Breast epithelium (tissue), 4 donors: ENCODE results near the gene RAB6A. TPM values are rescaled to one million over a fixed set of nuclear protein-coding genes. Genes with fewer than 3 reads are reported as not detected.
"Not testable (repeated sequence)": the region's sequence is repeated elsewhere in the genome, so short reads cannot be mapped to it uniquely, and the experiment has no call there.

Experiments
- DNase-seq, 2 donors: peaks; one replicate each; pipeline ENCODE4 v3.0.0-alpha.2; 2019; ENCODE audit warnings: low spot score in 2 of 2
- H3K27ac ChIP-seq, 2 donors: fragments of 200-600 bp; sonication (generic) in 1 of 2; one replicate each; pipeline ENCODE4 v1.5.1; 2016 to 2019; ENCODE audit warnings: mild to moderate bottlenecking in 1 of 2
- H3K27me3 ChIP-seq, 2 donors: fragments of 200-600 bp; sonication (generic) in 1 of 2; one replicate each; pipeline versions ENCODE4 v1.5.1 to v1.6.0; 2017 to 2019; ENCODE audit warnings: control low read depth in 1 of 2, mild to moderate bottlenecking in 1 of 2
- H3K36me3 ChIP-seq: fragments of 200-600 bp; one replicate; pipeline ENCODE4 v1.5.1; 2019
- H3K4me1 ChIP-seq, 2 donors: fragments of 200-600 bp; sonication (generic); one replicate each; pipeline ENCODE4 v1.5.1; 2016 to 2019; ENCODE audit warnings: control low read depth in 1 of 2
- H3K4me3 ChIP-seq, 3 donors: fragments of 200-600 bp; sonication (generic); 1 replicate in 2 of 3; 2 replicates in 1 of 3; pipeline ENCODE4 v1.5.1; 2016 to 2019; ENCODE audit warnings: mild to moderate bottlenecking in 3 of 3, moderate library complexity in 2 of 3
- H3K9me3 ChIP-seq, 2 donors: fragments of 200-600 bp; sonication (generic) in 1 of 2; one replicate each; pipeline ENCODE4 v1.5.1; 2016 to 2019; ENCODE audit warnings: control low read depth in 1 of 2
- CTCF ChIP-seq, 3 donors: fragments of 450-650 bp; IDR thresholded peaks; one replicate each; pipeline ENCODE4 v1.5.1; 2016 to 2017; ENCODE audit warnings: antibody characterized with exemption in 3 of 3, mild to moderate bottlenecking in 3 of 3, moderate library complexity in 3 of 3
- POLR2A ChIP-seq: fragments of 450-650 bp; IDR thresholded peaks from one replicate; pipeline ENCODE4 v1.6.1; 2016; ENCODE audit warnings: antibody characterized with exemption, mild to moderate bottlenecking, moderate library complexity
- POLR2AphosphoS5 ChIP-seq, 3 donors: sonication (generic); formaldehyde crosslinking; IDR thresholded peaks; one replicate each; pipeline ENCODE4 v1.6.1; 2017; ENCODE audit warnings: antibody characterized with exemption in 3 of 3
- intact Hi-C: fragments of 100-400 bp; cut with DNase I; formaldehyde crosslinking; loops from one replicate; pipeline ENCODE4 v1.15.1; 2023; ENCODE audit warnings: low total_unique reads
- total RNA-seq, 3 donors: library from RNA; depleted of rRNA; stranded (reverse); fragments of >200 nt; gene quantifications; one replicate each; pipeline ENCODE4 v1.1.0, GENCODE V29; 2016

The RAB6A gene
- total RNA-seq, 3 donors from 2014 or later = 79.6 to 119 (median 102) TPM

GRCh38 chr11:73715541-73715940 is 45.3 kb downstream of the RAB6A start:
- no peaks in the 10 kb centered on the region for H3K9me3 ChIP-seq
- intact Hi-C loops = no loop called here
- H3K4me1 ChIP-seq = no peaks in the 10 kb centered on the region
- H3K27me3 ChIP-seq = no peaks in the 10 kb centered on the region
- TF ChIP-seq CTCF (IDR thresholded peaks at IDR 0.05) (no peak), POLR2A (no peak), POLR2AphosphoS5 (IDR thresholded peaks at IDR 0.05) (no peak)
- no peak for DNase-seq
- H3K27ac ChIP-seq = no peak overlapping the region
- no peaks in the 10 kb centered on the region for H3K36me3 ChIP-seq
- no peak overlapping the region for H3K4me3 ChIP-seq

- intact Hi-C loops = no loop called here
- Histone ChIP-seq H3K27me3 (no peaks in the 10 kb centered on the region), H3K36me3 (no peaks in the 10 kb centered on the region), H3K4me3 (no peak overlapping the region), H3K9me3 (no peaks in the 10 kb centered on the region), H3K4me1 (no peaks in the 10 kb centered on the region), H3K27ac (no peak overlapping the region)
- DNase-seq = no peak
- TF ChIP-seq POLR2A = no peak
- no peak for TF ChIP-seq POLR2AphosphoS5 (IDR thresholded peaks at IDR 0.05)
- no peak for TF ChIP-seq CTCF (IDR thresholded peaks at IDR 0.05)
Observed at GRCh38 chr11:73710964-73711363, 49.9 kb downstream of the RAB6A start.

- no peaks in the 10 kb centered on the region for H3K27me3 ChIP-seq
- H3K36me3 ChIP-seq = no peaks in the 10 kb centered on the region
- H3K27ac ChIP-seq = no peak overlapping the region
- H3K4me3 ChIP-seq = no peak overlapping the region
- no peaks in the 10 kb centered on the region for H3K9me3 ChIP-seq
- DNase-seq = no peak
- TF ChIP-seq CTCF (IDR thresholded peaks at IDR 0.05) = no peak
- no peak for TF ChIP-seq POLR2AphosphoS5 (IDR thresholded peaks at IDR 0.05)
- TF ChIP-seq POLR2A = no peak
- H3K4me1 ChIP-seq = no peaks in the 10 kb centered on the region
- intact Hi-C loops = no loop called here
Observed at GRCh38 chr11:73705053-73705452, 55.8 kb downstream of the RAB6A start.

GRCh38 chr11:73693899-73694525 is 66.9 kb downstream of the RAB6A start:
- intact Hi-C loops = no loop called here
- TF ChIP-seq CTCF (IDR thresholded peaks at IDR 0.05) (no peak), POLR2AphosphoS5 (IDR thresholded peaks at IDR 0.05) (no peak)

GRCh38 chr11:73680687-73681086 is 80.2 kb downstream of the RAB6A start:
- H3K9me3 ChIP-seq = no peaks in the 10 kb centered on the region
- H3K4me1 ChIP-seq = no peaks in the 10 kb centered on the region
- no peak for DNase-seq
- no peak overlapping the region for H3K27ac ChIP-seq
- no peak for TF ChIP-seq POLR2AphosphoS5 (IDR thresholded peaks at IDR 0.05)
- no peaks in the 10 kb centered on the region for H3K27me3 ChIP-seq
- intact Hi-C loops = no loop called here
- no peak overlapping the region for H3K4me3 ChIP-seq
- H3K36me3 ChIP-seq = no peaks in the 10 kb centered on the region

More at GRCh38 chr11:73693899-73694525, 66.9 kb downstream of the RAB6A start:
- H3K4me3 ChIP-seq = no peak overlapping the region
- no peaks in the 10 kb centered on the region for H3K9me3 ChIP-seq
- DNase-seq = no peak
- no peak overlapping the region for H3K27ac ChIP-seq
- no peaks in the 10 kb centered on the region for H3K27me3 ChIP-seq
- no peaks in the 10 kb centered on the region for H3K4me1 ChIP-seq
- no peaks in the 10 kb centered on the region for H3K36me3 ChIP-seq

GRCh38 chr11:73676552-73676951 is 84.3 kb downstream of the RAB6A start:
- intact Hi-C loops = loop anchor here (5.0 kb wide), 1 partner anchor 1159 kb away; no protein-coding TSS in a partner anchor
- not testable (repeated sequence) for H3K27me3 ChIP-seq, H3K27ac ChIP-seq, H3K36me3 ChIP-seq, DNase-seq, H3K9me3 ChIP-seq, H3K4me1 ChIP-seq, H3K4me3 ChIP-seq
